GM12891 (cell line): ENCODE results near the gene WDTC1.

ENCODE experiments used
- POLR2A ChIP-seq: IDR thresholded peaks from 2 replicates; pipeline ENCODE4 v1.6.1; 2011; ENCODE audit warnings: low read depth, low read length, control low read depth
- POLR2AphosphoS5 ChIP-seq: IDR thresholded peaks from 2 replicates; pipeline ENCODE4 v1.6.1; 2011; ENCODE audit warnings: low read depth, low read length, control low read depth
- SPI1 ChIP-seq: IDR thresholded peaks from 2 replicates; pipeline ENCODE4 v1.6.1; 2011; ENCODE audit warnings: low read depth, low read length, control low read depth

GRCh38 chr1:27238032-27238431 is 3.6 kb downstream of the WDTC1 start:
- no peak for TF ChIP-seq POLR2A
- TF ChIP-seq POLR2AphosphoS5, result no peak
- TF ChIP-seq SPI1, result no peak
